A673 (cell line): ENCODE measurements around the gene VWA5B2.

Experiments used
- EZH2 ChIP-seq: fragments of 200-600 bp; sonication (generic); IDR thresholded peaks from 2 replicates; pipeline ENCODE4 v1.6.1; 2017; ENCODE audit warnings: borderline replicate concordance, low read depth, mild to moderate bottlenecking, mixed read lengths, antibody characterized with exemption, low read length; ENCODE audit not compliant: poor library complexity, severe bottlenecking
- TF ChIP-seq, protein P1 (sequence below): fragments of 300-800, 200-600 bp; sonication (generic); conservative IDR thresholded peaks from 2 replicates; pipeline ENCODE4 v1.5.1; 2017; ENCODE audit warnings: low read depth, mild to moderate bottlenecking, antibody characterized with exemption, low read length, moderate library complexity, mixed read lengths

DNA sequence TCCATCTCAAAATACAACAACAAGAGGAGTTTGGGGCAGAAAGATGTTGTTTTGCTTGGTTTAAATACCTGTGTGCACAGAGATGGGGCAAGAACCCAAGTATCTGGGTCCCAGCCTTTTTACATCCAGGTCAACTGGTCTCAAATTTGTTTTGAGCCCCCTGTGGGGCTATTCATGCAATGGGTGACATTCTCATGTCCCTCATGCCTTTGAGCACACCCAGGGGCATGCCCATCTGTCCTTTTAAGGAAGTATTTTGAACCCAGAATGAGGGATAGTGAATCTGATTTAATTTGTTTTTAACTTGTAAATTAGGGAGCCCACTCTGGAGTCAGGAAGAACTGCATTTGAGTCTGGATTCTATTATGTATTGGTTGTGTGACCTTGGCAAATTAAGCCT is 28.6 kb upstream of the VWA5B2 start:
- TF ChIP-seq, protein P1, sequence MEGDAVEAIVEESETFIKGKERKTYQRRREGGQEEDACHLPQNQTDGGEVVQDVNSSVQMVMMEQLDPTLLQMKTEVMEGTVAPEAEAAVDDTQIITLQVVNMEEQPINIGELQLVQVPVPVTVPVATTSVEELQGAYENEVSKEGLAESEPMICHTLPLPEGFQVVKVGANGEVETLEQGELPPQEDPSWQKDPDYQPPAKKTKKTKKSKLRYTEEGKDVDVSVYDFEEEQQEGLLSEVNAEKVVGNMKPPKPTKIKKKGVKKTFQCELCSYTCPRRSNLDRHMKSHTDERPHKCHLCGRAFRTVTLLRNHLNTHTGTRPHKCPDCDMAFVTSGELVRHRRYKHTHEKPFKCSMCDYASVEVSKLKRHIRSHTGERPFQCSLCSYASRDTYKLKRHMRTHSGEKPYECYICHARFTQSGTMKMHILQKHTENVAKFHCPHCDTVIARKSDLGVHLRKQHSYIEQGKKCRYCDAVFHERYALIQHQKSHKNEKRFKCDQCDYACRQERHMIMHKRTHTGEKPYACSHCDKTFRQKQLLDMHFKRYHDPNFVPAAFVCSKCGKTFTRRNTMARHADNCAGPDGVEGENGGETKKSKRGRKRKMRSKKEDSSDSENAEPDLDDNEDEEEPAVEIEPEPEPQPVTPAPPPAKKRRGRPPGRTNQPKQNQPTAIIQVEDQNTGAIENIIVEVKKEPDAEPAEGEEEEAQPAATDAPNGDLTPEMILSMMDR: no peak
- TF ChIP-seq EZH2: no peak
